Adipocyte (in vitro differentiated cells): Measurements from ENCODE around the gene BHLHA15.
A peak's percentile ranks its signal among the peaks of the same experiment; 100 is the strongest.

ENCODE experiments used
- DNase-seq: peaks from one replicate; pipeline ENCODE4 v3.0.0-alpha.2; 2015; ENCODE audit warnings: low read depth
- H3K27me3 ChIP-seq: replicated peaks from 2 replicates; pipeline ENCODE4 v1.7.0; 2013; ENCODE audit warnings: mild to moderate bottlenecking, low read length, moderate library complexity; ENCODE audit not compliant: control insufficient read depth, insufficient read depth
- H3K36me3 ChIP-seq: 2 replicates; pipeline ENCODE4 v1.7.0; 2013; ENCODE audit warnings: low read length, mild to moderate bottlenecking, moderate library complexity; ENCODE audit not compliant: control insufficient read depth, insufficient read depth, severe bottlenecking
- H3K4me1 ChIP-seq: 2 replicates; pipeline ENCODE4 v1.7.0; 2013; ENCODE audit warnings: mild to moderate bottlenecking, low read length, moderate library complexity; ENCODE audit not compliant: control insufficient read depth, insufficient read depth
- H3K4me3 ChIP-seq: 2 replicates; pipeline ENCODE4 v1.7.0; 2013; ENCODE audit warnings: mild to moderate bottlenecking, low read length, moderate library complexity
- H3K9ac ChIP-seq: 2 replicates; pipeline ENCODE4 v1.7.0; 2013; ENCODE audit warnings: mild to moderate bottlenecking, low read length, moderate library complexity
- H3K9me3 ChIP-seq: 2 replicates; pipeline ENCODE4 v1.7.0; 2013; ENCODE audit warnings: mild to moderate bottlenecking, low read length, moderate library complexity; ENCODE audit not compliant: control insufficient read depth

Gene BHLHA15

DNA sequence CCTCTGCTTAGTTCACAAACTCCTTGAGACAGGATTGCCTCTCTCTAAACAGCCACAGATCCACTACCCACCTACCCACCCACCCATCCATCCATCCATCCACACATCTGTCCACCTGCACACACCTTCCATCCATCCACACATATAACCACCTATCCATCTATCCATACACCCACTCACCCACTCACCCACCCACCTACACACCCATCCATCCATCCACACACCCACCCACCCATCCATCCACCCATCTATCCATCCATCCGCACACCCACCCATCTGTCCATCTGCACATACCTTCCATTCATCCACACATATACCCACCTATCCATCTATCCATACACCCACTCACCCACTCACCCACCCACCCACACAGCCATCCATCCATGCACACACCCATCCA lies 31.1 kb downstream of the BHLHA15 start:
- Histone ChIP-seq H3K36me3 (peaks cover 15% of the 10 kb centered on the region), H3K27me3 (no peaks in the 10 kb centered on the region), H3K9me3 (no peaks in the 10 kb centered on the region), H3K4me1 (no peaks in the 10 kb centered on the region), H3K9ac (no peak overlapping the region), H3K4me3 (no peak overlapping the region)
- no peak for DNase-seq

- Histone ChIP-seq H3K27me3 (no peaks in the 10 kb centered on the region), H3K4me3 (no peak overlapping the region), H3K4me1 (no peaks in the 10 kb centered on the region), H3K9ac (no peak overlapping the region), H3K9me3 (no peaks in the 10 kb centered on the region), H3K36me3 (peaks cover 17% of the 10 kb centered on the region)
- DNase-seq: no peak
Observed at GRCh38 chr7:98242934-98243333, 31.7 kb downstream of the BHLHA15 start.

DNA sequence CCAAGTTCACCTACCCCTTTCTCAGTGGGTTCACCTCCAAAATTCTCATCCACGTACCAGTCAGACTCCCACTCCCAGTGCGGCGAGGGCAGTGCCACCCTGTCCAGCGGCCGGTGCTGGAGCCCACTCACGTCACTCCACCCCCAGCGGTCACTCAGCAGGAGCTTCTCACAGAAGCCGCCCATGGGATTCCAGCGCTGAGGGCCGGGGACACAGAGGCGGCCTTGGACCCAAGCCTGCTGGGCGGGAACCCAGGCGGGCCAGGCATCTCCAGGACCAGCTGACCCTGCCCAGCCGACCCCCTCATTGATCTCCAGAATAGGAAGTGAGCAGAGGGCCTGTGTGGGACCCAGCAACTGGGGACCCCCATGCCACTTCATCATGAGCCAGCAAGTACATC lies 33.6 kb downstream of the BHLHA15 start:
- Histone ChIP-seq H3K4me3 (no peak overlapping the region), H3K4me1 (no peaks in the 10 kb centered on the region), H3K27me3 (no peaks in the 10 kb centered on the region), H3K9ac (no peak overlapping the region), H3K36me3 (peaks cover 16% of the 10 kb centered on the region), H3K9me3 (no peaks in the 10 kb centered on the region)
- no peak for DNase-seq

GRCh38 chr7:98248156-98248555 lies 36.9 kb downstream of the BHLHA15 start:
- Histone ChIP-seq H3K27me3 (no peaks in the 10 kb centered on the region), H3K9ac (no peak overlapping the region), H3K9me3 (no peaks in the 10 kb centered on the region), H3K4me1 (peaks cover 16% of the 10 kb centered on the region), H3K36me3 (peaks cover 10% of the 10 kb centered on the region), H3K4me3 (no peak overlapping the region)
- DNase-seq: no peak

DNA sequence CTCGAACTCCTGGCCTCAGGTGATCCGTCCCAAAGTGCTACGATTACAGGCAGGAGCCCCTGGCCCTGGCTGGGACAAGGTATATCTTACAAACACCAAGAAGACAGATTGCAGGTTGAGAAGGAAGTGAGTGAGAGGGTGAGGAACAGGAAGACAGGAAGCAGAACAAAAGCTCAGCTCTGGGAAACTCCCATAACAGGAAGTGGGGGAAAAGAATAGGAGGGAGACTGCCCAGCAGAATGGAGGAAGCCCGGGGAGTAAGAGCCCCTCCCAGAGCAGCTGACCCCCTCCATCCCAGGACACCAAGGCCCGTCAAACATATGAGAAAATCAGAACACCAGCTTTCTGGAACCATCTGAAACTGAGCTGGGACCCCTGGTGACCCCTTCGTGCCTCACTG lies 37.9 kb downstream of the BHLHA15 start:
- Histone ChIP-seq H3K36me3 (peaks cover 7% of the 10 kb centered on the region), H3K9me3 (no peaks in the 10 kb centered on the region), H3K4me3 (no peak overlapping the region), H3K4me1 (peaks cover 18% of the 10 kb centered on the region), H3K9ac (no peak overlapping the region), H3K27me3 (no peaks in the 10 kb centered on the region)
- DNase-seq: no peak

DNA sequence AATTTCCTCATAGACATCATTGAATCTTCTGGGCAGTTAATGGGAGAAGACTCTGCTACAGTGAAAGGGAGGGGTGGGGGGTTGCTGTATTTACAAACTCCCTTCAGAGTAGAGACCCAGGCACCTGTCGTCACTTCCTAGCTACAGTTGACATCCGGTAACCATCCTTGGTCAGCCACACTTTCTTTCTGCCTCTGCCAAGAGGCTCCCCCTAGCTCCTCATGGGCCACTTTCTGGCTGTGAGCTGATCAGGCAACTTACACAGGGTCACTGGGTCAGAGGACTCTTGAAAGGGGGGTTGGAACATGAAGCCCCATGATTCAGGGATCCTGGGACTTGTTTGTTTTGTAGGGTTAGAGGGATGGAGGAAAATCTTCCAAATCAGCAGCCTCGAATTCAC lies 39.5 kb downstream of the BHLHA15 start:
- no peaks in the 10 kb centered on the region for H3K27me3 ChIP-seq
- peaks cover 8% of the 10 kb centered on the region for H3K36me3 ChIP-seq
- no peak for DNase-seq
- H3K9me3 ChIP-seq: no peaks in the 10 kb centered on the region
- H3K4me3 ChIP-seq: no peak overlapping the region
- H3K9ac ChIP-seq: no peak overlapping the region
- H3K4me1 ChIP-seq: peaks cover 18% of the 10 kb centered on the region

GRCh38 chr7:98251231-98251600 lies 40.0 kb downstream of the BHLHA15 start:
- H3K9ac ChIP-seq: peak overlapping the region; percentile 91
- no peak for DNase-seq
- no peaks in the 10 kb centered on the region for H3K27me3 ChIP-seq
- H3K4me1 ChIP-seq: peaks cover 18% of the 10 kb centered on the region
- H3K9me3 ChIP-seq: no peaks in the 10 kb centered on the region
- H3K36me3 ChIP-seq: peaks cover 8% of the 10 kb centered on the region
- H3K4me3 ChIP-seq: peak overlapping the region; percentile 97

- peak within 1 kb of the TSS; percentile 97 for H3K4me3 ChIP-seq
- no peaks in the 10 kb centered on the region for H3K9me3 ChIP-seq
- peak; percentile 97 for DNase-seq
- peaks cover 18% of the 10 kb centered on the region for H3K4me1 ChIP-seq
- peaks cover 10% of the 10 kb centered on the region for H3K36me3 ChIP-seq
- peak within 1 kb of the TSS; percentile 91 for H3K9ac ChIP-seq
- no peaks in the 10 kb centered on the region for H3K27me3 ChIP-seq
Observed at GRCh38 chr7:98251601-98252424, 40.6 kb downstream of the BHLHA15 start, which contains the start of gene TECPR1. Gene TECPR1, minus strand, starts transcription at chr7:98252232. Its CDS starts 6,086 bp downstream, at chr7:98246146.

- peak; percentile 38 for DNase-seq
- Histone ChIP-seq H3K9me3 (no peaks in the 10 kb centered on the region), H3K4me3 (peak overlapping the region; percentile 97), H3K27me3 (no peaks in the 10 kb centered on the region), H3K9ac (peak overlapping the region; percentile 91), H3K4me1 (peaks cover 18% of the 10 kb centered on the region), H3K36me3 (peaks cover 13% of the 10 kb centered on the region)
Observed at GRCh38 chr7:98252425-98253054, 41.3 kb downstream of the BHLHA15 start.

DNA sequence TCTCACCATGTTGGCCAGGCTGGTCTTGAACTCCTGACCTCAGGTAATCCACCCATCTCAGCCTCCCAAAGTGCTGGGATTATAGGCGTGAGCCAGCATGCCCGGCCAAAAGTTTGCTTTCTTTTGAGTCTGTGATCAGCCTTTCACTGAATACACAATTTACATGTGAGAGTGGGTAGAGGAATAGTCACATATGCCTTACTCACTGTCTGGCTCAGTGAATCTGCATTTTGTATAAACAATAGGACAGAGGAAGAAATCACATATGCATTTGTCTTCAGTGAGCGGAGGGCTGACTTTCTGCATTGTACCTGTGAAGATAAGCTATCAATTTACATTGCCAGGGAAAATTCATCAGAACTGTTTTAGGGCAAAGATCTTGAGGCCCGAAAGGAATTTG lies 43.3 kb downstream of the BHLHA15 start:
- Histone ChIP-seq H3K36me3 (peaks cover 10% of the 10 kb centered on the region), H3K9ac (no peak overlapping the region), H3K4me1 (peaks cover 18% of the 10 kb centered on the region), H3K9me3 (no peaks in the 10 kb centered on the region), H3K4me3 (no peak overlapping the region), H3K27me3 (no peaks in the 10 kb centered on the region)
- no peak for DNase-seq

DNA sequence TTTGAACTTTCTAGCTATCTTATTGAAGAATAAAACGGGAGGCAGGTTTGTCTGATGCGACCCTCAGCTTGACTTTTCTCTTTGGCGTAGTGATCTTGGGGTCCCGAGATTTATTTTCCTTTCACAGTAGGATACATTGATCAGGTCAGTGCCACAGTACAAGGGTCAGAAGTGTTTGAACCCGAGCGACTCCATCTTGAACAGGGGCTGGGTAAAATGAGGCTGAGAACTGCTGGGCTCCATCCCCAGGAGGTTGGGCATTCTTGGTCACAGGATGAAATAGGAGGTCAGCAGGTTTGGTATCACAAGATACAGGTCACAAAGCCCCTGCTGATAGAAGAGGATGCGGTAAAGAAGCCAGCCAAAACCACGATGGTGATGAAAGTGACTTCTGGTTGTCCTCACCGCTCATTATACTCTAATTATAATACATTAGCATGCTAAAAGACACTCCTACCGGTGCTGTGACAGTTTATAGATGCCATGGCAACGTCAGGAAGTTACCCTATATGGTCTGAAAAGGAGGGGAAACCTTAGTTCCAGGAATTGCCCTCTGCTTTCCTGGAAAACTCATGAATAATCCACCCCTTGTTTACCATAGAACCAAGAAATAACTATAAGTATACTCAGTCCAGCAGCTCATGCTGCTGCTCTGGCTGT lies 43.8 kb downstream of the BHLHA15 start:
- no peak for DNase-seq

More for the DNA sequence above, 43.8 kb downstream of the BHLHA15 start:
- Histone ChIP-seq H3K4me1 (peaks cover 18% of the 10 kb centered on the region), H3K36me3 (peaks cover 10% of the 10 kb centered on the region), H3K4me3 (no peak overlapping the region), H3K9me3 (no peaks in the 10 kb centered on the region), H3K27me3 (no peaks in the 10 kb centered on the region), H3K9ac (no peak overlapping the region)
